Central memory CD8-positive, alpha-beta T cell (primary cell): ENCODE results near the gene TDP1.

Experiments
- ATAC-seq: fragments of 150-1000 bp; cut with Tn5 transposase; replicated peaks from 2 replicates; pipeline ENCODE4 v1.10.0; 2022; ENCODE audit warnings: mild to moderate bottlenecking, moderate FRiP score, moderate number of reproducible peaks; ENCODE audit not compliant: poor library complexity, severe bottlenecking; ENCODE audit errors: extremely low read depth
- DNase-seq, 2 donors: peaks; one replicate each; pipeline ENCODE4 v3.0.0; 2021; ENCODE audit warnings: low spot score in 2 of 2
- H3K27ac Mint-ChIP-seq: one replicate; pipeline ENCODE4 v1.8.0; 2022; ENCODE audit warnings: low read depth, mild to moderate bottlenecking, moderate library complexity, mixed read lengths
- H3K27me3 Mint-ChIP-seq: one replicate; pipeline ENCODE4 v1.8.0; 2022; ENCODE audit warnings: mixed read lengths
- H3K36me3 Mint-ChIP-seq: one replicate; pipeline ENCODE4 v1.8.0; 2022; ENCODE audit warnings: mild to moderate bottlenecking, moderate library complexity, mixed read lengths; ENCODE audit not compliant: insufficient read depth
- H3K4me1 Mint-ChIP-seq: one replicate; pipeline ENCODE4 v1.8.0; 2022; ENCODE audit warnings: mixed read lengths
- H3K4me3 Mint-ChIP-seq: one replicate; pipeline ENCODE4 v1.8.0; 2022; ENCODE audit warnings: mild to moderate bottlenecking, moderate library complexity, mixed read lengths
- H3K9me3 Mint-ChIP-seq: one replicate; pipeline ENCODE4 v1.8.0; 2022; ENCODE audit warnings: mixed read lengths

The TDP1 gene

DNA sequence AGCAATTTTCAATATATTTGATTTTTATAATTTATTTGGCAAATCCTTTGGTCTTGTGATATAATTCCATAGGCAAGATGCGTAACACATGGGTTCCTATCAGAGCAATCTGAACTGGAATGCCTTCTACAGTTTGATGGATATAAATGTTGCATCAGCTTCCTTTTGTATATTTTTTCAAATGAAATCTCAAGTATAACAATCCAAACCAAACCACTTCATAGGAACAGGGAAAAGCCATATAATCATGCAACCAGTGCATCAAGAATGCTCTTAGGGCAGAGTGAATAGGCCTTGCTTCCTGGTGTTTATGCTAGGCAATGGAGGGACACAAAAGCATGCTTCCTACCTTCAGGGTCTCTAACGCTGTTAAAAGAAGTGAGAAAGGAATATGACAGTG, 35.7 kb upstream of the TDP1 start:
- H3K9me3 Mint-ChIP-seq, result no peaks in the 10 kb centered on the region
- DNase-seq (no peak), ATAC-seq (no peak)
- no peaks in the 10 kb centered on the region for H3K4me1 Mint-ChIP-seq
- H3K27me3 Mint-ChIP-seq, result no peaks in the 10 kb centered on the region
- no peaks in the 10 kb centered on the region for H3K36me3 Mint-ChIP-seq
- no peak overlapping the region for H3K27ac Mint-ChIP-seq
- no peak overlapping the region for H3K4me3 Mint-ChIP-seq

DNA sequence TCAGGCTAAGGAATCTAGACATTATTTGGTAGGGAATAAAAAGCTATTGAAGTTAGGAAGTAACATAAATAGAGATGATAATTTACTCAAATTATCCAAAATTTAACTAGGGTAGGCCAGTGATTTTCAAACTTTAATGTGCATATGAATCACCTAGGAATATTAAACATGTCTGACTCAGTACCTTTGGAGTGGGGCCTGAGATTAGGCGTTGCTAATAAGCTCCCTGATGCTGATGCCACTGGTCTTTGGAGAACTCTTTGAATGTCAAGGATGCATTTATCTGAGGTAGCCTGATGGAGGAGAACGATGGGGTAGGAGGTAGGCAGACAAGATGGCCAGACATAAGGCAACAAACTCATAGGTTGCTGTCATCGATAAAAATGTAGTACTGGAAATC, 34.4 kb upstream of the TDP1 start:
- Mint-ChIP-seq H3K27ac (no peak overlapping the region), H3K4me3 (no peak overlapping the region), H3K36me3 (no peaks in the 10 kb centered on the region), H3K27me3 (no peaks in the 10 kb centered on the region), H3K9me3 (no peaks in the 10 kb centered on the region), H3K4me1 (no peaks in the 10 kb centered on the region)
- ATAC-seq (no peak), DNase-seq (no peak)

DNA sequence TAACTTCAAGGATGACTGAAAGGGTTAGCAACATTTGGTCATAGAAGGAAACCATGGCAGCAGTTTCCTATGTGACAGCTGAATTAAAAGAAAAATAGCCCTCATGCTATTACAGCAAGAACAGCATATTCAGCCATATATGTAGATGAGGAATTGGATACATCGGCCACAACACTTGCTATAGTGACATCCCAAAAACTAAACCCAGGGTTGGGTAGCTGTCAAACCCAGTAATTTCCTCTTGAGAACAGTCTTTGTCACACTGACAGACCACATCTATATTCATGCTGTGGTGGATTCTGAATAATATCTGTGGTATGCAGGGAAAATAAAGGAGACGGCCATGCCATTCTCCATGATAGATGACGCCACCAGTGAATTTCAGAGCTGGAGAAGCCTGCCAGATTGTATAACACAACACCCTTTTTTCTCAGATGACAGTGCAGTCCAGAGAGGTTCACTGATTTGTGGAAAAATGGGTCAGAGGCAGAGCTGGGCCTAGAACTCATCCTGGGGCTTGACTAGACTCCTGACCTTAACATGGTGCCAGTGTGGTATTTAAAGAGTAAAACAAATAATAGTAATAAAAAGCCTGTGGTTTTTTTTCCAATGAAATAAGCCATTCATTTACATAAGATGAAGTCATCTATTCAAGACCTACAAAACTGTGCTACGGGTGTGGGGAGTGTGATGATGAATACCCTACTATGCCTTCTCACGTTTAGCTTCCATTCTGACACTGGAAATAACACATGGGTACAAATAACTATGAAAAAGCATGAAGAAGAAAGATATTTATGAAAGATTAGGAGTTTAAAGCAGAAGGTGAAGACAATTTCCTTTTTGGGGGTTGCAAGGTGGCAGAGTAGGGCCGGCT, 33.5 kb upstream of the TDP1 start:
- no peaks in the 10 kb centered on the region for H3K4me1 Mint-ChIP-seq
- no peaks in the 10 kb centered on the region for H3K27me3 Mint-ChIP-seq
- ATAC-seq, result no peak
- no peak overlapping the region for H3K4me3 Mint-ChIP-seq
- H3K36me3 Mint-ChIP-seq, result no peaks in the 10 kb centered on the region
- no peak overlapping the region for H3K27ac Mint-ChIP-seq
- DNase-seq, result no peak
- no peaks in the 10 kb centered on the region for H3K9me3 Mint-ChIP-seq

DNA sequence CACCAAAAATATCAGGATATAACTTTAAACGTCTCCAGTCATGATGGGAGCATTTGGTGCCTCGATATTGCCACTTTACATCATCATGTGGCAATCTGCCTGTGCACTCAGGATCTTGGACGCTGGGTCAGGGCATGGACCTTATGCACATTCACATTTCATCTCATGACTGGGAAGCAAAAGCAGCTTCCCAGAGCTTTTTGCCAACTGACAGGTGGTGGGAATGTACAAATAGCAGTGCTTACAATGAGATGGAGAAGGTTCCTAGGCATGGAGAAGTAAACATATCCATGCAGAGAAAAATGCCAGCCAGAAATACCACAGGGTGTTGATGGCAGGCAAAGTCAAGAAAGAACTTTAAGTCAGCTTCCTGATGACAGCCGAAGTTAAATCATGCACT, 31.5 kb upstream of the TDP1 start:
- DNase-seq, result no peak
- Mint-ChIP-seq H3K27me3 (no peaks in the 10 kb centered on the region), H3K9me3 (no peaks in the 10 kb centered on the region), H3K4me3 (no peak overlapping the region), H3K27ac (no peak overlapping the region), H3K4me1 (no peaks in the 10 kb centered on the region), H3K36me3 (no peaks in the 10 kb centered on the region)
- no peak for ATAC-seq

DNA sequence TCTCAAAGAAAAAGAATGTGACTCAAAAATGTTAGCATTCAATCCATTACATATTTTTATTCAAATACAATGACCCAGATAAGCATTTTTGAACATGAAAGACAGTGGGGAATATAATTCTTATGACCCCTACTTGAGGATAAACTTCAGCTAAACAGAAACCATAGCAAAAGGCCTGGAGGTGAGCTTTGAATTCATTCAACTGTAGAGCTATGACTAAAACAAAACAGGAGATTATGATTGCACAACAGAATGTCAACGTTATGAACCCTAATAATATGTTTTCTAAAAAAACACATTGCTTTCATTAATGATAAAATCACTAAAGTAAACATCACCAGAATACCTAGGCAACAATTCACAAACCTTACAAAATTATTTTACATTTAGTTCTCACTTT, 29.0 kb upstream of the TDP1 start:
- Mint-ChIP-seq H3K36me3 (no peaks in the 10 kb centered on the region), H3K9me3 (no peaks in the 10 kb centered on the region), H3K27ac (no peak overlapping the region), H3K27me3 (no peaks in the 10 kb centered on the region), H3K4me1 (no peaks in the 10 kb centered on the region), H3K4me3 (no peak overlapping the region)
- DNase-seq (no peak), ATAC-seq (no peak)

DNA sequence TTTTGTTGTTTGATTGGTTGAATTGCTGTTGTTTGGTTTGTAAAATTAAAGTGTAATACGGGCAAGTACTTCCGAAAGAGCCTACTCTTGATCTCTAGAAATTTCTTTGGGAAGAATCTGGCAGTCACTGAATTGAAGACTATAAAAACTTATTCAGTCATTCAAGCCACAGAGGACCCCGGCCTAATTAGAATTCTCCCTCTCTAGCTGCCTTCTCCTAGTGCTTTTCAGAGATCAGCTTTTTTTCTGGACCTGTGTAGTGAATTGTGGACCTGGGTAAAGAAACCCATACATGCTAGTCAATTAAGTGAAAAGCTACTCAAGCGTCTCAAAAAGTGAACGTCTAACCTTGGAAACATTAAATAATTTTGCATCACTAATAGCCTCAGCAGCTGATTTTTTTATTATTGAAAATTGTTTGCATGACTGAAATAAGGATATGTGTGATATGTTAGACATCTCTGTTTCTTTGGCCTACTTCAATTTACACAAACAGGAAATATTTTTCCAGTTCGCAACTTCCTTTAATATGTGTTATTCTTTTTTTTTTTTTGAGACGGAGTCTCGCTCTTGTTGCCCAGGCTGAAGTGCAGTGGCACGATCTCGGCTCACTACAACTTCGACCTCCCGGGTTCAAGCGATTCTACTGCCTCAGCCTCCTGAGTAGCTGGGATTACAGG, 28.4 kb upstream of the TDP1 start:
- H3K27ac Mint-ChIP-seq, result no peak overlapping the region

DNA sequence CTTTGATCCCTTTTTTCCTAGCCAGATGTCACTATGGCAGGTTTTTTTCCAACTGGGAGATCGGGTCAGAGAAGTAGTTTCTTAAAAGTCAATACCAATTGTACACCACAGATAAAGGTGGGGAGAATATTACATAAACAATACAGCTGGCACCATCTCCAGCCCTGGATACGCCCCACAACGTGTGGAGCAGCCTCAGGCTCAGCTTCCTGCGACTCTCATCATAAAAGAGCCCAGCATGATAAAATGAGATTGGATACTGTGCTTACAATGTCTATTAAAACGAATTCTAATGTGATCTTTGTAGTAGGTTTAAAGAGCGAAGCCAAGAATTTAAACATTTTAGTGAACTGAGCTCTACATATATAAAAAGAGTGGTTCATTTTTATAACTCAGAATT, 22.7 kb upstream of the TDP1 start:
- no peaks in the 10 kb centered on the region for H3K36me3 Mint-ChIP-seq
- H3K4me1 Mint-ChIP-seq, result no peaks in the 10 kb centered on the region
- no peaks in the 10 kb centered on the region for H3K27me3 Mint-ChIP-seq
- H3K9me3 Mint-ChIP-seq, result no peaks in the 10 kb centered on the region
- ATAC-seq, result no peak
- DNase-seq, result no peak
- H3K27ac Mint-ChIP-seq, result no peak overlapping the region
- no peak overlapping the region for H3K4me3 Mint-ChIP-seq

More for the DNA sequence above, 28.4 kb upstream of the TDP1 start:
- no peak for ATAC-seq
- Mint-ChIP-seq H3K27me3 (no peaks in the 10 kb centered on the region), H3K9me3 (no peaks in the 10 kb centered on the region), H3K36me3 (no peaks in the 10 kb centered on the region), H3K4me3 (no peak overlapping the region), H3K4me1 (no peaks in the 10 kb centered on the region)
- no peak for DNase-seq

DNA sequence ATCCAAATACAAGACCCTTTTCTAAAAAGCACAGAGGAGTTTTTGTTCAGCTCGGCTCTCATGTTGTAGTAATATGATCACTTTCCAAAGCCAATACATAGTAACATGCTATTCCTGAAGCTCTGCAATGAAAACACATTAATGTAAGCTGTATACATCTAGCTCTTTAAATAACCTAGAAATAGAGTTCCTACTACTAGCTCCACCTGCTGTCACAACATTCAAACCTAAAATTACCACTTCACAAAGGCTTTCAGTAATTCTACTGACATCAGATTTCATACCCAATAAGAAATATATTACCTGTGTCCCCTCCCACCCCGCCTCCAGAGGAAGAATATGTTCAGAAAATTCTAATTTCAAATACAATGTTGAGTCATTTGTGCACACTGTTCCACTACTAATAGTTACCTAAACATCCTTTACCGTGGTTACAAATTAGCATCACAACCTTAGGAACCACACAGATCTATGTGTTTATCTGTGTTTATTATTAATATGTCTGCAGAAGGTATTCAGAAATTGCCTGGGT, 19.0 kb upstream of the TDP1 start:
- Mint-ChIP-seq H3K36me3 (no peaks in the 10 kb centered on the region), H3K27ac (no peak overlapping the region), H3K9me3 (no peaks in the 10 kb centered on the region), H3K4me1 (no peaks in the 10 kb centered on the region), H3K27me3 (no peaks in the 10 kb centered on the region), H3K4me3 (no peak overlapping the region)
- no peak for DNase-seq
- no peak for ATAC-seq

DNA sequence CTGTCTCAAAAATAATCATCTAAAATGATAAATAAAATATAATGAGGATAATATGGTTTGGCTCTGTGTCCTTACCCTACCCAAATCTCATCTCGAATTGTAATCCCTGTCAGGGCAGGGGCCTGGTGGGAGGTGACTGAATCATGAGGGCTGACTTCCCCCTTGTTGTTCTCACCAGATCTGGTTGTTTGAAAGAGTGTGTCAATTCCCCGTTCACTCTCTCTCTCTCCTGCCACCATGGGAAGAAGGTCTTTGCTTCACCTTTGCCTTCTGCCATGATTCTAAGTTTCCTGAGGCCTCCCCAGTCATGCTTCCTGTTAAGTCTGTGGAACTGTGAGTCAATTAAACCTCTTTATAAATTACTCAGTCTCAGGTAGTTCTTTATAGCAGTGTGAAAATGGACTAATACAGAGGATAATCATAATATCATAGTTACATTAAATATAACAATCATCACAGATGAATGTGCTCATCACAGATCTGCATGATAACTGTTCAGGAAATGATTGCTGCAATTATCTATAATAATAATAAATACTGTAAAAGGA, 13.8 kb upstream of the TDP1 start:
- Mint-ChIP-seq H3K4me1 (no peaks in the 10 kb centered on the region), H3K27ac (no peak overlapping the region)
- ATAC-seq, result no peak

DNA sequence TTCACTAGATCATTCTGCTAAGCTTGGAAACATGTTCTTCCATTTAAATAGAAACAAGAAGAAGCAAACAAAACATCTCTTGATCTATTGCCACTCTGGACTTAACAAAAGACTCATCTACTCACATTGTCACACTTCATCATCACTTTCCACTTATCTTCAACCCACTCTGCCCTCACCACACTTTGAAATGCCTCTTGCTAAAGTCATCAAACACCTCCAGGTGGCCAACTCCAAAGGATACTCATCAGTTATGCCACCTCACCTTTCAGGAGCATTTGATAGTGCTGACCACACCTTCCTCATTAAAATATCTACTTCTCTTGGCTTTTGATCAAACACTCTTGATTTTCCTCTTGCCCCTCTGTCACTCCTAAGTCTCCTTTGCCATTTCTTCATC, 8.4 kb upstream of the TDP1 start:
- peaks cover 2% of the 10 kb centered on the region for H3K36me3 Mint-ChIP-seq
- DNase-seq (no peak), ATAC-seq (no peak)
- H3K4me3 Mint-ChIP-seq, result no peak overlapping the region
- no peaks in the 10 kb centered on the region for H3K9me3 Mint-ChIP-seq
- H3K4me1 Mint-ChIP-seq, result no peaks in the 10 kb centered on the region
- H3K27me3 Mint-ChIP-seq, result no peaks in the 10 kb centered on the region
- no peak overlapping the region for H3K27ac Mint-ChIP-seq

More for the DNA sequence above, 13.8 kb upstream of the TDP1 start:
- Mint-ChIP-seq H3K36me3 (no peaks in the 10 kb centered on the region), H3K27me3 (no peaks in the 10 kb centered on the region), H3K9me3 (no peaks in the 10 kb centered on the region), H3K4me3 (no peak overlapping the region)
- DNase-seq, result no peak

DNA sequence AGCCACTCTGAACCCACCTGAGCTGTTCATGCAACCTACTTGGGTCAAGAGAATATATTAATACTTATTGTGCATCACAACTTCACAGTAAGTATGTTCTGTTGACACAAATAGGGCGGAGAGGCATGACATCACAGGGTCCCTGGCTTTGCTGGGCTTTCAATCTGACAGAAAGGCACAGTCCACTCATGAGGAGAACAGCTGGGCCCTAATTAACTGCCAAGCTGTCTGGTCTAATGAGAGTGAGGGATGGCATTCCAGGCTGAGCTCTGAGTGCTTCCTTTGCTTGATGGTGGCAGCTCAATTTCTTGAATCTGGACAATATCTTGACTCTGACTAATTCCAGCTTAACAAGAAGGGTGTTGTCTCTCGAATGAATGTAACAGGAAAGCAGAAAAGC, 3.2 kb upstream of the TDP1 start:
- no peak overlapping the region for H3K27ac Mint-ChIP-seq
- H3K4me3 Mint-ChIP-seq, result no peak overlapping the region
- H3K4me1 Mint-ChIP-seq, result peaks cover 26% of the 10 kb centered on the region
- H3K36me3 Mint-ChIP-seq, result peaks cover 24% of the 10 kb centered on the region
- ATAC-seq (no peak), DNase-seq (no peak)
- H3K27me3 Mint-ChIP-seq, result no peaks in the 10 kb centered on the region
- no peaks in the 10 kb centered on the region for H3K9me3 Mint-ChIP-seq

DNA sequence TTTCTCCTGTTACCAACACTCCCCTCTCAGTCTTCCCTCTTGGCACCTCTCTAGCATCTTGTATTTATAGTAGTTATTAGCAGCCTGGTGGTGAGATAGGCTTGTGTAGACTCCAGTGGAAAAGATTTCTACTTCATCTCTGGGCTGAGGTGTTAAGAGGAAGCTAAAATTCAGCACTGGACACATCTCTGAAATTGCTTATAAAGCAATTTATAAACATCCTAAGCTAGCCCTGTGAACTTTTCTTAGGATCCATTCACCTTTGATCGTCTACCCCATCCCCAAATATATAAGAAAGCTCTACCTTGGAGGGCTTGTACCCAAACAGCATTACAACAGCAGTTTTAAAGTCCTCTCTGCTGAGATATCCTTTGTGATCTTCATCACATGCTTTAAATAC, 2.1 kb upstream of the TDP1 start:
- ATAC-seq (no peak), DNase-seq (no peak)
- Mint-ChIP-seq H3K36me3 (peaks cover 23% of the 10 kb centered on the region), H3K9me3 (no peaks in the 10 kb centered on the region), H3K27ac (peak overlapping the region; percentile 90), H3K4me1 (peaks cover 29% of the 10 kb centered on the region), H3K27me3 (no peaks in the 10 kb centered on the region), H3K4me3 (peak overlapping the region; percentile 85)
